ENCODE measurements around the gene IFI6. TPM values are rescaled to one million over a fixed set of nuclear protein-coding genes. Genes with fewer than 3 reads are reported as not detected.
A peak's percentile ranks its signal among the peaks of the same experiment; 100 is the strongest.

IFI6 gene
- total and polyA plus RNA-seq, 2 donors (not counting 1 experiment from before 2014, with no cell fraction given), result 11.7 to 12.0 TPM

DNA sequence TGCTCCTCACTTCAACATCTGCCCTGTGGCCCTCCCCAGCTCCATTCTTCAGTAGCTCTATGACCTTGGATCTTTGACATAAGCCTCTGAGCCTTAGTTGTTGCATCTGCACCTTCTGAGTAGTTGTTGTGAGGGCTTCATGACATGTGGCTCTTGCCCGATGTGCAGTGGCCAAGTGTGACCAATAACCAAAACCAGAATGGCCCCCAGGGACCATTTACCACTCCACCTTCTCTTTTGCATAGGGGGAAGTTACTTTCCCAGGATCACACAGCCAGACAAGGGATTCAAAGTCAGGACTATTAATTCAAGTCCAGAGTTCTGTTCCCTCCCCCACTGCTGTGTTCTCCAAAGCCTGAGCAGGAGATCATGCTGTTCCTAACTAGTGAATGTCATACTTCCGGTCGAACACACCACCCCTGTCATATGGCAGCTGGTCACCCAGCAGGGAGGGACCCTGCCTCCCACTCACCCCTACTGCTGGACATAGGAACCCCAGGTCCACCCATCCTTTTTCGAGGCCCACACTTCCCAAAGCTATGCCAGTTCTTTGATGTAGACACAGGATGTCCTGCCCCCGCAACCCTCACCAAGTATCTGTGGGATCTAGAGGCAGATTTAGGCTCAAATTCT is 41.0 kb downstream of the IFI6 start:
- Mint-ChIP-seq H3K27me3 (no peaks in the 10 kb centered on the region), H3K27ac (peak overlapping the region; percentile 95), H3K4me1 (peaks cover 83% of the 10 kb centered on the region), H3K4me3 (peak overlapping the region; percentile 83), H3K9me3 (ENCODE audit: insufficient read depth) (no peaks in the 10 kb centered on the region)
- Histone ChIP-seq H2AFZ (ENCODE audit: insufficient read depth, low read depth, low read length, poor library complexity, severe bottlenecking) (no peak overlapping the region), H3K9me3 (ENCODE audit: control extremely low read depth in 1 of 3, control insufficient read depth in 2 of 3, insufficient read depth in 1 of 3, low read length in 2 of 3) (peaks cover 0 to 5% (median 0%) of the 10 kb centered on the region in 3 donors), H3K4me1 (ENCODE audit: control insufficient read depth in 2 of 2, insufficient read depth in 2 of 2, low read length in 2 of 2) (peaks cover 84 to 97% of the 10 kb centered on the region in 2 donors), H3K27ac (ENCODE audit: low read length in 2 of 2) (peak overlapping the region; percentile 90), H3K36me3 (replicated peaks in 1 of 2; ENCODE audit: control extremely low read depth in 1 of 2, control insufficient read depth in 1 of 2, extremely low read depth in 1 of 2, insufficient read depth in 2 of 2, low read length in 1 of 2) (no peaks in the 10 kb centered on the region), H4K20me1 (ENCODE audit: control insufficient read depth, insufficient read depth, low read length, poor library complexity, severe bottlenecking) (no peaks in the 10 kb centered on the region), H3K27me3 (replicated peaks in 1 of 4; ENCODE audit: control extremely low read depth in 1 of 4, control insufficient read depth in 3 of 4, insufficient read depth in 4 of 4, low read length in 3 of 4) (no peaks in the 10 kb centered on the region), H3K4me2 (replicated peaks; ENCODE audit: low read depth, low read length, poor library complexity, severe bottlenecking) (peak overlapping the region; percentile 95), H3K79me2 (ENCODE audit: control insufficient read depth, insufficient read depth, low read length) (peaks cover 20% of the 10 kb centered on the region), H3K9ac (ENCODE audit: low read length) (peak overlapping the region; percentile 6), H3K4me3 (ENCODE audit: control extremely low read depth in 1 of 5, extremely low read depth in 1 of 5, insufficient read depth in 1 of 5, low read depth in 2 of 5, low read length in 4 of 5) (peak overlapping the region in 2 of 5 experiments; percentile 7 to 27)
- no peak for TF ChIP-seq EZH2 (IDR thresholded peaks at IDR 0.05; ENCODE audit: borderline replicate concordance, insufficient read depth, low read depth, low read length, poor library complexity, severe bottlenecking)
- TF ChIP-seq, protein P1, sequence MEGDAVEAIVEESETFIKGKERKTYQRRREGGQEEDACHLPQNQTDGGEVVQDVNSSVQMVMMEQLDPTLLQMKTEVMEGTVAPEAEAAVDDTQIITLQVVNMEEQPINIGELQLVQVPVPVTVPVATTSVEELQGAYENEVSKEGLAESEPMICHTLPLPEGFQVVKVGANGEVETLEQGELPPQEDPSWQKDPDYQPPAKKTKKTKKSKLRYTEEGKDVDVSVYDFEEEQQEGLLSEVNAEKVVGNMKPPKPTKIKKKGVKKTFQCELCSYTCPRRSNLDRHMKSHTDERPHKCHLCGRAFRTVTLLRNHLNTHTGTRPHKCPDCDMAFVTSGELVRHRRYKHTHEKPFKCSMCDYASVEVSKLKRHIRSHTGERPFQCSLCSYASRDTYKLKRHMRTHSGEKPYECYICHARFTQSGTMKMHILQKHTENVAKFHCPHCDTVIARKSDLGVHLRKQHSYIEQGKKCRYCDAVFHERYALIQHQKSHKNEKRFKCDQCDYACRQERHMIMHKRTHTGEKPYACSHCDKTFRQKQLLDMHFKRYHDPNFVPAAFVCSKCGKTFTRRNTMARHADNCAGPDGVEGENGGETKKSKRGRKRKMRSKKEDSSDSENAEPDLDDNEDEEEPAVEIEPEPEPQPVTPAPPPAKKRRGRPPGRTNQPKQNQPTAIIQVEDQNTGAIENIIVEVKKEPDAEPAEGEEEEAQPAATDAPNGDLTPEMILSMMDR (IDR thresholded peaks at IDR 0.05), result no peak
- ChIA-PET POLR2A (interaction anchor here (0.6 to 6.1 kb wide), 5 partner anchors 13 to 228 kb away, joined by 3 to 55 read pairs (median 3); no protein-coding TSS in a partner anchor), CTCF (interaction anchor here (1.1 to 6.1 kb wide), 10 partner anchors 12 to 240 kb away, joined by 3 to 51 read pairs (median 6); no protein-coding TSS in a partner anchor)
- ATAC-seq (ENCODE audit: low read depth) (peak; percentile 9), DNase-seq (peak; percentile 60)
- WGBS (ENCODE audit: insufficient coverage), result 41% methylated on average over 4 of the region's 5 CpGs
- intact Hi-C loops (cut with micrococcal nuclease), result no loop called here

DNA sequence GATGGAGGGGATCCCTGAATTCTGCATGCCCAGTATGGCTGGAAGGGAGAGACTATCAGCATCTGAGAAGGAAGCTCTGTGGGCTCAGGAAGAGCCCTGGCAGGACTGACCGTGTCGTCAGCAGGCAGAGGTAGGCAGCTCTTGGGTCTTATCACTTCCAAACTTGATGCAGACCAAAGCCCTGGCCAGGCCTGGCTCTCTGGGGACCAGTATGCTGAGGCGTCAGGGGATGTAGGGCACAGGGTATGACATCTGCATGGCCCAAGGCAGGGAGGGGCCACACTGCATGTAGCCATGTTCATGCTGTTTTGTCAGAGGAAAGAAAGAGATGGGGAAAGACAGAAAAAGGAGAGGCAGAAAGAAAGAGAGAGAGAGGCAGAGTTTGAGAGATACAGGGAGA is 43.3 kb downstream of the IFI6 start:
- ChIA-PET POLR2A (interaction anchor here (0.9 to 1.1 kb wide), 2 partner anchors 34 to 283 kb away, joined by 3 to 4 read pairs; no protein-coding TSS in a partner anchor), CTCF (interaction anchor here (0.6 to 6.1 kb wide), 6 partner anchors 9 to 42 kb away, joined by 3 to 51 read pairs (median 6); no protein-coding TSS in a partner anchor)
- Histone ChIP-seq H3K27ac (ENCODE audit: low read length in 2 of 2) (peak overlapping the region; percentile 32 to 75), H3K4me2 (replicated peaks; ENCODE audit: low read depth, low read length, poor library complexity, severe bottlenecking) (peak overlapping the region; percentile 54), H2AFZ (ENCODE audit: insufficient read depth, low read depth, low read length, poor library complexity, severe bottlenecking) (peak overlapping the region; percentile 30), H3K9ac (ENCODE audit: low read length) (no peak overlapping the region), H3K4me3 (ENCODE audit: control extremely low read depth in 1 of 5, extremely low read depth in 1 of 5, insufficient read depth in 1 of 5, low read depth in 2 of 5, low read length in 4 of 5) (no peak overlapping the region), H3K27me3 (replicated peaks in 1 of 4; ENCODE audit: control extremely low read depth in 1 of 4, control insufficient read depth in 3 of 4, insufficient read depth in 4 of 4, low read length in 3 of 4) (no peaks in the 10 kb centered on the region), H3K79me2 (ENCODE audit: control insufficient read depth, insufficient read depth, low read length) (peaks cover 30% of the 10 kb centered on the region), H3K4me1 (ENCODE audit: control insufficient read depth in 2 of 2, insufficient read depth in 2 of 2, low read length in 2 of 2) (peaks cover 94 to 100% of the 10 kb centered on the region in 2 donors), H3K9me3 (ENCODE audit: control extremely low read depth in 1 of 3, control insufficient read depth in 2 of 3, insufficient read depth in 1 of 3, low read length in 2 of 3) (no peaks in the 10 kb centered on the region), H4K20me1 (ENCODE audit: control insufficient read depth, insufficient read depth, low read length, poor library complexity, severe bottlenecking) (peaks cover 4% of the 10 kb centered on the region), H3K36me3 (replicated peaks in 1 of 2; ENCODE audit: control extremely low read depth in 1 of 2, control insufficient read depth in 1 of 2, extremely low read depth in 1 of 2, insufficient read depth in 2 of 2, low read length in 1 of 2) (peaks cover 0 to 13% of the 10 kb centered on the region in 2 experiments)
- TF ChIP-seq, protein P1 (IDR thresholded peaks at IDR 0.05), result no peak
- no peak for TF ChIP-seq EZH2 (IDR thresholded peaks at IDR 0.05; ENCODE audit: borderline replicate concordance, insufficient read depth, low read depth, low read length, poor library complexity, severe bottlenecking)
- no peak for ATAC-seq (ENCODE audit: low read depth)
- no peaks in the 10 kb centered on the region for H3K27me3 Mint-ChIP-seq
- peaks cover 70% of the 10 kb centered on the region for H3K4me1 Mint-ChIP-seq
- H3K9me3 Mint-ChIP-seq (ENCODE audit: insufficient read depth), result no peaks in the 10 kb centered on the region
- peak overlapping the region; percentile 88 for H3K27ac Mint-ChIP-seq
- H3K4me3 Mint-ChIP-seq, result peak overlapping the region; percentile 53
- DNase-seq, result peak; percentile 39
- intact Hi-C loops (cut with micrococcal nuclease), result no loop called here
- 35% methylated on average over 3 of the region's 3 CpGs for WGBS (ENCODE audit: insufficient coverage)

All from B cell (primary cell).